TTC549 (cell line): ENCODE results near the gene TESMIN.

Experiments
- FAIRE-seq: peaks from 2 replicates; lab custom pipeline; 2012; peaks lifted over from hg19 to GRCh38; lab: Jason Lieb, UNC

Gene TESMIN

GRCh38 chr11:68683121-68683520 lies 68.2 kb downstream of the TESMIN start:
- FAIRE-seq: no peak

GRCh38 chr11:68682531-68682961 lies 68.8 kb downstream of the TESMIN start:
- no peak for FAIRE-seq

GRCh38 chr11:68680541-68681231 lies 70.6 kb downstream of the TESMIN start:
- no peak for FAIRE-seq

GRCh38 chr11:68678031-68678441 lies 73.3 kb downstream of the TESMIN start:
- FAIRE-seq: no peak

- FAIRE-seq: no peak
Observed at GRCh38 chr11:68677432-68677831, 73.9 kb downstream of the TESMIN start.

- FAIRE-seq: no peak
Observed at GRCh38 chr11:68674461-68674860, 76.9 kb downstream of the TESMIN start.

GRCh38 chr11:68673991-68674390 lies 77.3 kb downstream of the TESMIN start:
- FAIRE-seq: no peak

- no peak for FAIRE-seq
Observed at GRCh38 chr11:68673306-68673945, 77.9 kb downstream of the TESMIN start.

- no peak for FAIRE-seq
Observed at GRCh38 chr11:68670208-68670992, 80.9 kb downstream of the TESMIN start.

GRCh38 chr11:68669301-68670090 lies 81.8 kb downstream of the TESMIN start:
- FAIRE-seq: no peak

GRCh38 chr11:68667511-68668500 lies 83.5 kb downstream of the TESMIN start:
- no peak for FAIRE-seq

- no peak for FAIRE-seq
Observed at GRCh38 chr11:68666849-68667248, 84.5 kb downstream of the TESMIN start.

GRCh38 chr11:68665436-68665835 lies 85.9 kb downstream of the TESMIN start:
- FAIRE-seq: no peak

- FAIRE-seq: no peak
Observed at GRCh38 chr11:68664906-68665305, 86.4 kb downstream of the TESMIN start.

- no peak for FAIRE-seq
Observed at GRCh38 chr11:68664141-68664540, 87.2 kb downstream of the TESMIN start.

- FAIRE-seq: no peak
Observed at GRCh38 chr11:68663482-68664010, 87.8 kb downstream of the TESMIN start.

- FAIRE-seq: no peak
Observed at GRCh38 chr11:68661697-68662603, 89.4 kb downstream of the TESMIN start.

GRCh38 chr11:68661014-68661413 lies 90.3 kb downstream of the TESMIN start:
- no peak for FAIRE-seq

- no peak for FAIRE-seq
Observed at GRCh38 chr11:68660066-68660810, 91.1 kb downstream of the TESMIN start.
